IPS DF 6.9 (cell line): ENCODE results near the gene RNPEPL1.
"Not testable (repeated sequence)": the region's sequence is repeated elsewhere in the genome, so short reads cannot be mapped to it uniquely, and the experiment has no call there.

Experiments used
- DNase-seq: peaks from one replicate; pipeline ENCODE4 v3.0.0-alpha.2; 2013; ENCODE audit warnings: low read depth, low spot score
- H3K27ac ChIP-seq: one replicate; pipeline ENCODE4 v1.5.1; 2013; ENCODE audit warnings: low read length, control low read depth
- H3K27me3 ChIP-seq: 2 replicates; pipeline ENCODE4 v1.6.1; 2013; ENCODE audit warnings: mild to moderate bottlenecking, low read length; ENCODE audit not compliant: control insufficient read depth, insufficient read depth
- H3K36me3 ChIP-seq: 2 replicates; pipeline ENCODE4 v1.6.1; 2013; ENCODE audit warnings: low read length; ENCODE audit not compliant: control insufficient read depth, insufficient read depth
- H3K4me1 ChIP-seq: 2 replicates; pipeline ENCODE4 v1.6.1; 2013; ENCODE audit warnings: low read length; ENCODE audit not compliant: control insufficient read depth, insufficient read depth
- H3K4me3 ChIP-seq: 2 replicates; pipeline ENCODE4 v1.5.1; 2013; ENCODE audit warnings: mild to moderate bottlenecking, low read length
- H3K9me3 ChIP-seq: 2 replicates; pipeline ENCODE4 v1.6.1; 2013; ENCODE audit warnings: low read length, inconsistent platforms; ENCODE audit not compliant: control insufficient read depth, insufficient read depth
- WGBS: extraction: QIAGEN DNeasy Blood & Tissue Kit; methylation state at CpG from one replicate; pipeline ENCODE4 v1.1.7; 2013; ENCODE audit warnings: mixed read lengths, missing lambda C conversion rate; ENCODE audit not compliant: insufficient read length, insufficient coverage; 5-methylcytosine and 5-hydroxymethylcytosine counted together

Gene RNPEPL1, protein sequence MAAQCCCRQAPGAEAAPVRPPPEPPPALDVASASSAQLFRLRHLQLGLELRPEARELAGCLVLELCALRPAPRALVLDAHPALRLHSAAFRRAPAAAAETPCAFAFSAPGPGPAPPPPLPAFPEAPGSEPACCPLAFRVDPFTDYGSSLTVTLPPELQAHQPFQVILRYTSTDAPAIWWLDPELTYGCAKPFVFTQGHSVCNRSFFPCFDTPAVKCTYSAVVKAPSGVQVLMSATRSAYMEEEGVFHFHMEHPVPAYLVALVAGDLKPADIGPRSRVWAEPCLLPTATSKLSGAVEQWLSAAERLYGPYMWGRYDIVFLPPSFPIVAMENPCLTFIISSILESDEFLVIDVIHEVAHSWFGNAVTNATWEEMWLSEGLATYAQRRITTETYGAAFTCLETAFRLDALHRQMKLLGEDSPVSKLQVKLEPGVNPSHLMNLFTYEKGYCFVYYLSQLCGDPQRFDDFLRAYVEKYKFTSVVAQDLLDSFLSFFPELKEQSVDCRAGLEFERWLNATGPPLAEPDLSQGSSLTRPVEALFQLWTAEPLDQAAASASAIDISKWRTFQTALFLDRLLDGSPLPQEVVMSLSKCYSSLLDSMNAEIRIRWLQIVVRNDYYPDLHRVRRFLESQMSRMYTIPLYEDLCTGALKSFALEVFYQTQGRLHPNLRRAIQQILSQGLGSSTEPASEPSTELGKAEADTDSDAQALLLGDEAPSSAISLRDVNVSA

GRCh38 chr2:240567872-240568677 is at the start of gene RNPEPL1:
RNPEPL1 (plus strand) TSS chr2:240568484; CDS start chr2:240568587, 103 bp downstream.
- Histone ChIP-seq H3K4me3 (peak within 1 kb of the TSS; percentile 60; the same call in 1 of the 2 replicates), H3K4me1 (peaks cover 17% of the 10 kb centered on the region), H3K27me3 (peaks cover 19% of the 10 kb centered on the region), H3K36me3 (no peaks in the 10 kb centered on the region), H3K9me3 (no peaks in the 10 kb centered on the region), H3K27ac (no peak within 1 kb of the TSS)
- no peak for DNase-seq
- no CpG with 5 or more reads among the region's 106 CpGs for WGBS

- Histone ChIP-seq H3K27me3 (no peaks in the 10 kb centered on the region; the same call in 1 of the 2 replicates), H3K9me3 (no peaks in the 10 kb centered on the region), H3K4me1 (peaks cover 5% of the 10 kb centered on the region), H3K27ac (no peak overlapping the region), H3K4me3 (no peak overlapping the region), H3K36me3 (peaks cover 3% of the 10 kb centered on the region; the same call in 1 of the 2 replicates)
- DNase-seq: no peak
- no CpG with 5 or more reads among the region's 5 CpGs for WGBS
Observed at GRCh38 chr2:240518981-240519380, 49.3 kb upstream of the RNPEPL1 start.

DNA sequence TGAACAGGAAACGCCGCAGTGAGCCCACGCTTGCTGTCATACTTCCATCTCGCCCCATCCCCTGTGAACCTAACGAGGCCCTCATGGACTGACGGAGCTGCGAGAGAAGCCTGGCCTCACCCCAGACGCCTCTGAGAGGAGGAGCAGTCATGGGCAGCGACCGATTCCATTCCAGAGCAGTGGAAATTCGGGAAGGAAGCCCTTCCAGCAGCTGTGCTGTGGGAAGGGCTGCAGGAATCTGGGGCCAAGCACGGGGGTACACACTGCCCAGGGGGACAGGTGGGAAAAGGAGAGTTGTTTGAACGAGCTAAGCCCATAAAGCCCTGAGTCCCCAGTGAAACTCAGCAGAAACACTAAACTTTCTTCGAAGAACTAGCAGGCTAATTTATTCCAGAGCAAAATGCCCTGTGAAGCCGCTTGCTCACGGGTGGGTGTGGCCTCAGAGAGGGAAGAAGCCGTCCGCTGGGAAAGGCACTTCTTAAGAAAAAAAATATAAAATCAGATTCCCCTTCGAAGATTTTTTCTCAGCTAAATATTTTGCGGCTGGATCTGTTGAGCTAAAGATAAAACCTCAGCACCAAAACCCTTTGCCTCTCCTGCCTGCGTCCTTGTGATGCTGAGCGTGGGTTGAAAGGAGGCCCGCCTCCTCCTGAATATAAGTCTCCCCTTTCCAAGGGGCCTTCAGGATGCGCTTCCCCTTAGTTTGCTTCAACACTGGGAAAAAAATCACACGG is 48.7 kb upstream of the RNPEPL1 start:
- no peaks in the 10 kb centered on the region; the same call in 1 of the 2 replicates for H3K27me3 ChIP-seq
- H3K27ac ChIP-seq: no peak overlapping the region
- H3K9me3 ChIP-seq: no peaks in the 10 kb centered on the region
- WGBS: no CpG with 5 or more reads among the region's 25 CpGs
- peaks cover 3% of the 10 kb centered on the region; the same call in 1 of the 2 replicates for H3K36me3 ChIP-seq
- DNase-seq: no peak
- H3K4me1 ChIP-seq: peaks cover 5% of the 10 kb centered on the region
- H3K4me3 ChIP-seq: peak overlapping the region; percentile 38; the same call in 1 of the 2 replicates

GRCh38 chr2:240520130-240520973 is 47.9 kb upstream of the RNPEPL1 start:
- no CpG with 5 or more reads among the region's 52 CpGs for WGBS
- DNase-seq: no peak
- Histone ChIP-seq H3K36me3 (peaks cover 3% of the 10 kb centered on the region; the same call in 1 of the 2 replicates), H3K4me3 (peak overlapping the region; percentile 38; the same call in 1 of the 2 replicates), H3K27ac (no peak overlapping the region), H3K27me3 (no peaks in the 10 kb centered on the region; the same call in 1 of the 2 replicates), H3K9me3 (no peaks in the 10 kb centered on the region), H3K4me1 (peaks cover 5% of the 10 kb centered on the region)

- DNase-seq: no peak
Observed at GRCh38 chr2:240520974-240521350, 47.3 kb upstream of the RNPEPL1 start.

GRCh38 chr2:240521885-240522284 is 46.4 kb upstream of the RNPEPL1 start:
- H3K36me3 ChIP-seq, DNase-seq, H3K9me3 ChIP-seq, H3K27me3 ChIP-seq, H3K4me3 ChIP-seq, H3K4me1 ChIP-seq, H3K27ac ChIP-seq: not testable (repeated sequence)
- no CpG with 5 or more reads among the region's 5 CpGs for WGBS

More at GRCh38 chr2:240520974-240521350, 47.3 kb upstream of the RNPEPL1 start:
- Histone ChIP-seq H3K9me3 (peaks cover 5% of the 10 kb centered on the region; the same call in 1 of the 2 replicates), H3K4me3 (no peak overlapping the region), H3K4me1 (peaks cover 5% of the 10 kb centered on the region), H3K27me3 (no peaks in the 10 kb centered on the region; the same call in 1 of the 2 replicates), H3K36me3 (peaks cover 5% of the 10 kb centered on the region; the same call in 1 of the 2 replicates), H3K27ac (no peak overlapping the region)
- no CpG with 5 or more reads among the region's 12 CpGs for WGBS

- no CpG with 5 or more reads among the region's 12 CpGs for WGBS
- peaks cover 5% of the 10 kb centered on the region for H3K4me1 ChIP-seq
- H3K9me3 ChIP-seq: peaks cover 8% of the 10 kb centered on the region
- no peaks in the 10 kb centered on the region; the same call in 1 of the 2 replicates for H3K27me3 ChIP-seq
- no peak overlapping the region for H3K27ac ChIP-seq
- peaks cover 5% of the 10 kb centered on the region; the same call in 1 of the 2 replicates for H3K36me3 ChIP-seq
- H3K4me3 ChIP-seq: no peak overlapping the region
- DNase-seq: no peak
Observed at GRCh38 chr2:240522406-240522805, 45.9 kb upstream of the RNPEPL1 start.

GRCh38 chr2:240523451-240524281 is 44.6 kb upstream of the RNPEPL1 start:
- Histone ChIP-seq H3K9me3 (peaks cover 8% of the 10 kb centered on the region), H3K4me1 (peaks cover 5% of the 10 kb centered on the region), H3K36me3 (peaks cover 5% of the 10 kb centered on the region; the same call in 1 of the 2 replicates), H3K27ac (no peak overlapping the region), H3K4me3 (no peak overlapping the region), H3K27me3 (no peaks in the 10 kb centered on the region; the same call in 1 of the 2 replicates)
- WGBS: no CpG with 5 or more reads among the region's 32 CpGs
- DNase-seq: no peak
